Type B pancreatic cell (in vitro differentiated cells): ENCODE measurements around the gene OLFML1. TPM values are rescaled to one million over a fixed set of nuclear protein-coding genes. Genes with fewer than 3 reads are reported as not detected.

ENCODE experiments used
- DNase-seq: peaks from one replicate; pipeline ENCODE4 v3.0.0; 2021; ENCODE audit warnings: mixed read lengths; ENCODE audit not compliant: unreplicated experiment; ENCODE audit errors: extremely low spot score
- H3K27ac Mint-ChIP-seq: 2 replicates; pipeline ENCODE4 v1.8.0; 2021; ENCODE audit warnings: mild to moderate bottlenecking, mixed read lengths
- H3K27me3 Mint-ChIP-seq: 2 replicates; pipeline ENCODE4 v1.8.0; 2021; ENCODE audit warnings: mixed read lengths
- H3K36me3 Mint-ChIP-seq: 2 replicates; pipeline ENCODE4 v1.8.0; 2021; ENCODE audit warnings: mixed read lengths
- H3K4me1 Mint-ChIP-seq: one replicate; pipeline ENCODE4 v1.8.0; 2021; ENCODE audit warnings: mixed read lengths; ENCODE audit not compliant: unreplicated experiment
- H3K4me3 Mint-ChIP-seq: 2 replicates; pipeline ENCODE4 v1.8.0; 2021; ENCODE audit warnings: mild to moderate bottlenecking, mixed read lengths
- H3K9me3 Mint-ChIP-seq: 2 replicates; pipeline ENCODE4 v1.8.0; 2021; ENCODE audit warnings: mixed read lengths
- total RNA-seq: library from RNA; stranded (reverse); gene quantifications from 2 replicates; pipeline ENCODE4 v1.2.1, GENCODE V29; 2021; ENCODE audit warnings: low replicate concordance
- TF ChIP-seq, protein P1 (sequence below): fragments of 200-600 bp; sonication (generic); conservative IDR thresholded peaks from 2 replicates; pipeline ENCODE4 v1.5.0; 2021; ENCODE audit warnings: antibody characterized with exemption, mild to moderate bottlenecking

The OLFML1 gene
- total RNA-seq, 1 donor from 2014 or later = 11.8 TPM

DNA sequence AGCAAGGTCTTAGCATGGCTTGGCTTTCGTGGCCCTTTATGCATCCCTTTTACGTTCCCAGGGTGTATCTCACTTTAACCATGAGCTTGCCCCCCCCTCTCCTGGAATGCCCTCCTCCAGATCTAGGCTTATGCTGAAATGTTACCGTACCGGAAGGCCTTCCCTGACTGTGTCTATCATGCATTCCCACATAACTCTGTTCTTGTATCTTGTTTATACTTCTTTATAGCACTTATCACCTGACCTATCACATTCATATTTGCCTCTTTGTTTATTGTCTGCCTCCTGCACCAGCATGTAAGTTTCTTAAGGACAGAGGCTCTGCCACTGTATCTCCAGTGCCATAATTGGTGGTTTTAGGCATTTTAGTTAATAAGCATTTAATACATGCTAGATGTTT, 67.4 kb downstream of the OLFML1 start:
- peaks cover 8% of the 10 kb centered on the region for H3K9me3 Mint-ChIP-seq
- TF ChIP-seq, protein P1, sequence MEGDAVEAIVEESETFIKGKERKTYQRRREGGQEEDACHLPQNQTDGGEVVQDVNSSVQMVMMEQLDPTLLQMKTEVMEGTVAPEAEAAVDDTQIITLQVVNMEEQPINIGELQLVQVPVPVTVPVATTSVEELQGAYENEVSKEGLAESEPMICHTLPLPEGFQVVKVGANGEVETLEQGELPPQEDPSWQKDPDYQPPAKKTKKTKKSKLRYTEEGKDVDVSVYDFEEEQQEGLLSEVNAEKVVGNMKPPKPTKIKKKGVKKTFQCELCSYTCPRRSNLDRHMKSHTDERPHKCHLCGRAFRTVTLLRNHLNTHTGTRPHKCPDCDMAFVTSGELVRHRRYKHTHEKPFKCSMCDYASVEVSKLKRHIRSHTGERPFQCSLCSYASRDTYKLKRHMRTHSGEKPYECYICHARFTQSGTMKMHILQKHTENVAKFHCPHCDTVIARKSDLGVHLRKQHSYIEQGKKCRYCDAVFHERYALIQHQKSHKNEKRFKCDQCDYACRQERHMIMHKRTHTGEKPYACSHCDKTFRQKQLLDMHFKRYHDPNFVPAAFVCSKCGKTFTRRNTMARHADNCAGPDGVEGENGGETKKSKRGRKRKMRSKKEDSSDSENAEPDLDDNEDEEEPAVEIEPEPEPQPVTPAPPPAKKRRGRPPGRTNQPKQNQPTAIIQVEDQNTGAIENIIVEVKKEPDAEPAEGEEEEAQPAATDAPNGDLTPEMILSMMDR = no peak
- H3K36me3 Mint-ChIP-seq = peaks cover 6% of the 10 kb centered on the region
- H3K27me3 Mint-ChIP-seq = no peaks in the 10 kb centered on the region
- H3K27ac Mint-ChIP-seq = no peak overlapping the region
- H3K4me1 Mint-ChIP-seq = peaks cover 25% of the 10 kb centered on the region
- H3K4me3 Mint-ChIP-seq = no peak overlapping the region
- DNase-seq = no peak

DNA sequence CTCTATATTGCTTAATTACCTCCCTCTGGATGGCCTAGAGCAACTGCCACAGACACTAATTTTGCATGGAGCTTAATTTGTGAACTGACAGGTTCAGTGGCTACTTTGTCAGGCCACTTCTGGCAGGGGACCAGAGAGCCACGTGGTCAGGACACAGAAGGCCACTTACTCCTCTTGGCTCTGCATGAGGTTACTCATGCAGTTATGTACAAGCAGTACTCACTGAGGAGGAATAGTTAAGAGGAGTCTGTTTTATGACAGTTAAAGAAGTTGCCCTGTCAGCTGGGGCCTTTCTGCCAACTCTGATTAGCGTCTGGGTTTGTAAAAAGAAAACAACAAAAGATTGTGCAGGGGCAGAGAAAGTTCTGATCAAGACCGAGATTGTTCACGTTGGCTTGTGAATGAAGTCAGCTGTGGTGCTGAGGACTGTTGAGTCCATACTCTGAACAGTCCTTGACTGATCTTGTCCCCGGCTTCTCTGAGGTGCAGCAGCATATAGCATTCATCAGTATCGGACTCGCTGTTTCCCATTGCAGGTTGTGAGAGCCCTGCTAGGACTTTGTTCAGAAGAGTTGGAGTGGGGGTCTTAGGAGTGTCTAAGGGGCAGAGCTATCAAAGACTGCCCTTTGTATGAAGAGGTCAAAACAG, 69.9 kb downstream of the OLFML1 start:
- H3K36me3 Mint-ChIP-seq = peaks cover 2% of the 10 kb centered on the region
- H3K4me3 Mint-ChIP-seq = no peak overlapping the region
- peaks cover 8% of the 10 kb centered on the region for H3K9me3 Mint-ChIP-seq
- H3K27ac Mint-ChIP-seq = peak overlapping the region; percentile 35
- H3K27me3 Mint-ChIP-seq = no peaks in the 10 kb centered on the region
- H3K4me1 Mint-ChIP-seq = peaks cover 28% of the 10 kb centered on the region
- TF ChIP-seq, protein P1 = no peak
- no peak for DNase-seq

DNA sequence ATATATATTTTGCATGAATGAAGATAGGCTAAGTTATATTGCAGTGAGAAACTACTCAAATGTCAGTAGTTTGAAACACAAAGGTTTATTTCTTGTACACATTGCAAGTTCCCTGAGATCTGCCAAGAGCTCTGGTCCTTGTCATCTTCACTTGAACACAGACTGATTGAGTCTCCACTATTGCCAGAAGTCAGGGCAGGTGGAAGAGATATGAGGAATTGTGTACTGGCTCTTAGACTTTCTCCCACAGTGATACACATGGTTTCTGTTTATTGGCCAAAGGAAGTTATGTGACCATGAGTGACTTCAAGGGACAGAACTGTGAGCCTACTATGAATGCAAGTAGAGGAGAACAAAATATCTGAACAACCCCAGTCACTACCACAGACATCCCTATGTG, 72.7 kb downstream of the OLFML1 start:
- H3K27ac Mint-ChIP-seq = no peak overlapping the region
- H3K36me3 Mint-ChIP-seq = no peaks in the 10 kb centered on the region
- H3K4me3 Mint-ChIP-seq = no peak overlapping the region
- H3K27me3 Mint-ChIP-seq = no peaks in the 10 kb centered on the region
- DNase-seq = no peak
- TF ChIP-seq, protein P1 = no peak
- H3K4me1 Mint-ChIP-seq = peaks cover 40% of the 10 kb centered on the region
- peaks cover 8% of the 10 kb centered on the region for H3K9me3 Mint-ChIP-seq

DNA sequence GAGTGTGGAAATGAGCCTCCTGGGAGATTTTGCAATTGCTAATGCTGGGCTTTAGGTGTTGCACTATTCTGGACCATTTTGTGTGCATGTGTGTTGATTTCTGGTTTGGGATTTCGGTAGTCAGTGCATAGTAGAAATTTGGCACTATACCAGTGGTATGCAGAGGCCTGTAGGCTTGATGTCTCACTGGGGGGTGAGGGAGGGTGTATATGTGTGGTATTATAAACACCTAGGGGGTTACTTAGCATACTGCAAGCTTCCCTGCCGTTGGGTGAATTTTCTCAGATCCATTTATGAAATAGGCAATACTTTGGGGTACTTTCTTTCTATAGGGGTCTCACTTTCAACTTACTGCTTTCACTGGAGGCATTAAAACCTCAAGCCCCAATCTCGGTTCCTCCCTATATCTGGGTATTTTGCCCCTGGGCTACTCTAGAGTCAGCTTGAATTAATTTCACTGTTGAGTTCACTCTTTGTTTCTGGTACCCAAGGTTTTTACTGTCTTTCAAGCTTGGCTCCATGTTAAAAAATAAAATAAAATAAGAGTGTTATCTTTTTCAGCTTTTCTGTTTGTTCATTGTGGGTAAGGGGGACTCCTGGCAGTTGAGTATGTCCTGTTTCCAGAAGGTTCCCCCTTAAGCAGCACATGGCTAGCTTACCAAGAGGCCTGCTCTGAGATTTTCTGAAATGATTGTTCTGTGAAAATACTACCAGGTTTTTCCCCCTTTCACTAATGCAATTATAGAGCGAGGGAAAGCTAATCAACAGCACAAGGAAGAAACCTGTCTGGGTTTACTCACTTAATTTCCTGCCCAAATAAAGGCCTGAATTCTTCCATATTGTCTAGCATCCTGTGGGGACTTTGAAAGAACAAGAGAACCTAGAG, 74.3 kb downstream of the OLFML1 start:
- no peak overlapping the region for H3K4me3 Mint-ChIP-seq
- TF ChIP-seq, protein P1 = no peak
- H3K27ac Mint-ChIP-seq = no peak overlapping the region
- H3K9me3 Mint-ChIP-seq = peaks cover 8% of the 10 kb centered on the region
- H3K27me3 Mint-ChIP-seq = no peaks in the 10 kb centered on the region
- no peak for DNase-seq
- peaks cover 40% of the 10 kb centered on the region for H3K4me1 Mint-ChIP-seq
- peaks cover 1% of the 10 kb centered on the region for H3K36me3 Mint-ChIP-seq

Other genes with a start within 250 kb of the OLFML1 start
- 1.6 and 2.1 TPM in 2 replicates for gene SYT9, start 233.6 kb upstream of the OLFML1 start, total RNA-seq
- 28.2 and 70.7 TPM in 2 replicates for gene PPFIBP2, start 28.5 kb downstream of the OLFML1 start, total RNA-seq
- gene CYB5R2, start 188.0 kb downstream of the OLFML1 start, total RNA-seq = 23.2 and 28.2 TPM in 2 replicates
- gene OVCH2, start 221.0 kb downstream of the OLFML1 start, total RNA-seq = 0.89 and 2.0 TPM in 2 replicates